LNCAP (cell line): Measurements from ENCODE around the gene RER1.

ENCODE experiments used
- CTCF ChIP-seq: fragments of 450-650 bp; IDR thresholded peaks from 2 replicates; pipeline ENCODE4 v1.5.1; 2017; ENCODE audit warnings: mild to moderate bottlenecking

RER1 gene

GRCh38 chr1:2368053-2368744, 23.4 kb upstream of the RER1 start:
- TF ChIP-seq CTCF: no peak

GRCh38 chr1:2372551-2373490, 18.8 kb upstream of the RER1 start:
- no peak for TF ChIP-seq CTCF

- no peak for TF ChIP-seq CTCF
Measured at GRCh38 chr1:2373551-2374251, 17.9 kb upstream of the RER1 start.

GRCh38 chr1:2374252-2375155, 17.1 kb upstream of the RER1 start:
- TF ChIP-seq CTCF: no peak

GRCh38 chr1:2375246-2375922, 16.3 kb upstream of the RER1 start:
- no peak for TF ChIP-seq CTCF

GRCh38 chr1:2375923-2376260, 15.7 kb upstream of the RER1 start:
- TF ChIP-seq CTCF: no peak
